Measurements from ENCODE around the gene ARL6IP6.

Gene ARL6IP6

DNA sequence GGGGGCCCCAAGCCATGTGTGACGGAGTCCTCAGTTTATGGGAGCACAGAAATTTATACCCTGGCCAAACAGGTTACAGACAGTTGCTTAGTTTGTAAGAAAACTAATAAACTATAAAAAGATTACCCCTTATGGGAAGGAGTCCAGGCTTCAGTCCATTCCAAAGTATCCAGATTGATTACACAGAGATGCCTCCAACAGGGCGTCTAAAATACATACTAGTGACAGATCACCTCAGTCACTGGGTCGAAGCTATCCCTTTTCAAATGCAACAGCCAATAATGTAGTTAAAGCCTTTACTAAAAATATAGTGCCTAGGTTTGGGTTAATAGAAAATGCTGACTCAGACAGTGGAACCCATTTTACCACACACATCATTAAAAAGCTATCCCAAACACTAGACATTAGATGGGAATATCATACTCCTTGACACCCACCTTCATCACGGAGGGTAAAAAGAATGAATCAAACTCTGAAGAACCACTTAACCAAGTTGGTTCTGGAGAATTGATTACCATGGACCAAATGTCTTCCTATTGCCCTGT lies 11.9 kb upstream of the ARL6IP6 start:
- H3K36me3 Mint-ChIP-seq (ENCODE audit: low read depth): peaks cover 94% of the 10 kb centered on the region
- no peaks in the 10 kb centered on the region for H3K4me1 Mint-ChIP-seq
- no peaks in the 10 kb centered on the region for H3K27me3 Mint-ChIP-seq (ENCODE audit: low read depth)
- TF ChIP-seq, protein P1, sequence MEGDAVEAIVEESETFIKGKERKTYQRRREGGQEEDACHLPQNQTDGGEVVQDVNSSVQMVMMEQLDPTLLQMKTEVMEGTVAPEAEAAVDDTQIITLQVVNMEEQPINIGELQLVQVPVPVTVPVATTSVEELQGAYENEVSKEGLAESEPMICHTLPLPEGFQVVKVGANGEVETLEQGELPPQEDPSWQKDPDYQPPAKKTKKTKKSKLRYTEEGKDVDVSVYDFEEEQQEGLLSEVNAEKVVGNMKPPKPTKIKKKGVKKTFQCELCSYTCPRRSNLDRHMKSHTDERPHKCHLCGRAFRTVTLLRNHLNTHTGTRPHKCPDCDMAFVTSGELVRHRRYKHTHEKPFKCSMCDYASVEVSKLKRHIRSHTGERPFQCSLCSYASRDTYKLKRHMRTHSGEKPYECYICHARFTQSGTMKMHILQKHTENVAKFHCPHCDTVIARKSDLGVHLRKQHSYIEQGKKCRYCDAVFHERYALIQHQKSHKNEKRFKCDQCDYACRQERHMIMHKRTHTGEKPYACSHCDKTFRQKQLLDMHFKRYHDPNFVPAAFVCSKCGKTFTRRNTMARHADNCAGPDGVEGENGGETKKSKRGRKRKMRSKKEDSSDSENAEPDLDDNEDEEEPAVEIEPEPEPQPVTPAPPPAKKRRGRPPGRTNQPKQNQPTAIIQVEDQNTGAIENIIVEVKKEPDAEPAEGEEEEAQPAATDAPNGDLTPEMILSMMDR (IDR thresholded peaks at IDR 0.05; ENCODE audit: unreplicated experiment in 3 of 3): no peak
- H3K9me3 Mint-ChIP-seq: peaks cover 6% of the 10 kb centered on the region
- H3K27ac Mint-ChIP-seq: peak overlapping the region in 1 of 3 experiments; percentile 50
- no peak overlapping the region for H3K4me3 Mint-ChIP-seq

DNA sequence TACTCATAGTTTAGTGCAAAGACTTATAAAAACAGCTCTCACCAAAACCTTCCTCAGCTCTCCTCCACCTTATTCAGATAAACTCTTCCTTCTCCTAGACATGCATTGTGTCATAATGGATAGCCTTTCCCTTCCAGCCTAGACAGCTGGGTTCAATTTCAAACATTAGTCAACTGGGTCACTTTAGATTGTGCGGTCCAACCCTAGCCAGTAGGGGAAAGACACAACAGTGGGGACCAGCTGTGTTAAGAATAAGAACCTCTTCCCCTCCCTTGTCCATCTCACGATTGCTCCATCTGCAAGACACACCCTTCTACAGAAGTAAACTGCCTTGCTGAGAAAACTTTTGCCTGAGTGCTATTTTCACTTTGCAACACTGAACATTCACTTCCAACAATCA lies 9.7 kb upstream of the ARL6IP6 start:
- Mint-ChIP-seq H3K27me3 (ENCODE audit: low read depth) (no peaks in the 10 kb centered on the region), H3K9me3 (peaks cover 6% of the 10 kb centered on the region), H3K27ac (no peak overlapping the region), H3K36me3 (ENCODE audit: low read depth) (peaks cover 89% of the 10 kb centered on the region), H3K4me1 (no peaks in the 10 kb centered on the region), H3K4me3 (no peak overlapping the region)
- TF ChIP-seq, protein P1 (IDR thresholded peaks at IDR 0.05; ENCODE audit: unreplicated experiment in 3 of 3): no peak

- Mint-ChIP-seq H3K36me3 (ENCODE audit: low read depth) (peaks cover 80% of the 10 kb centered on the region), H3K9me3 (peaks cover 6% of the 10 kb centered on the region), H3K27ac (no peak overlapping the region), H3K4me3 (no peak overlapping the region), H3K4me1 (peaks cover 7% of the 10 kb centered on the region), H3K27me3 (ENCODE audit: low read depth) (no peaks in the 10 kb centered on the region)
- TF ChIP-seq, protein P1 (IDR thresholded peaks at IDR 0.05; ENCODE audit: unreplicated experiment in 3 of 3): no peak
Measured at GRCh38 chr2:152710713-152711112, 7.7 kb upstream of the ARL6IP6 start.

DNA sequence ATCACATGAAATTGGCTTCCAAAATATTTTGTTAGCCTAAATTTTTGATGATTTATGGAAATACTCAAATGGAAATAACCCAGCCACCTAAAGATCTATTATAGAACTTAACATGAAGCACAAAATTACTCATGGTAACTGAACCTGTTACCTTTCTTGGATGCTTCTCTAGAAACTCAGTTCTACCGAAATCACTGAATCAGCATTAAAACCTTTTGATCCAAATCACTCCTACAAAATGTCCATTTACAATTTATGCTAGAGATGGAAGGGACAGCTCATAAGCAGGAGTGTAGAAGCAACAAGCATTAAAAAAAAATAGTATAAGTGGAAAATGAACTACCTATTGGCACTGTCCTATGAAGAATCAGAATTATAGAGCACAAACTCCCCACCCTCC lies 3.3 kb upstream of the ARL6IP6 start:
- Mint-ChIP-seq H3K36me3 (ENCODE audit: low read depth) (peaks cover 53% of the 10 kb centered on the region), H3K9me3 (no peaks in the 10 kb centered on the region), H3K4me3 (peak overlapping the region; percentile 79 to 99 (median 81)), H3K27me3 (ENCODE audit: low read depth) (no peaks in the 10 kb centered on the region), H3K4me1 (peaks cover 29% of the 10 kb centered on the region), H3K27ac (peak overlapping the region in 2 of 3 experiments; percentile 33 to 56)
- TF ChIP-seq, protein P1 (IDR thresholded peaks at IDR 0.05; ENCODE audit: unreplicated experiment in 3 of 3): no peak

DNA sequence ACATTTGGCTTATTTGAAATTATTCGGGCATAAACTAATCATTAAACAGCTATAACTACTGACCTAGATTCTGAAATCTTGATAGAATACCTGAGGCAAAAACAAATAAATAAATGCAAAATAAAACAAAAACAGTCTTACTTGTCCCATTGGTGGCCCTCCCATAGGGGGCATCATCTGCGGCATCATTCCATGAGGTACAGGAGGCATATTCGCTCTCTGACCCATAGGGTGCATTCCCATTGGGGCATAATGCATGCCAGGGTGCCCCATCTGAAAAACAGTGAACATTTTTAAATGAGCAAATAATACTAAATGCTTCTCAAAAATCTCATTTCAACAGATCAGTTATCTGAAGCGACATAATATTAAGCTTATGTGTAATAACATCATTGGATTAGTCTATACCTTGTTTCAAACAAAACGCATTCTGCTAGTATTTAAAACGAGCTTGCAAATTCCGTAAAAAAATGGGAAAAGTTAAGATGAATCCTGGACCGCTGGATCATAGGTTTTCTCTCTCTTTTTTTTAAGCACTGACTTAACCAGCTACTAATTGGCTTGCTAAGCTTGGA lies 2.5 kb upstream of the ARL6IP6 start:
- Mint-ChIP-seq H3K4me3 (peak overlapping the region; percentile 98 to 99 (median 99)), H3K27ac (peak overlapping the region; percentile 93 to 100 (median 98)), H3K27me3 (ENCODE audit: low read depth) (no peaks in the 10 kb centered on the region), H3K9me3 (no peaks in the 10 kb centered on the region), H3K4me1 (peaks cover 36% of the 10 kb centered on the region), H3K36me3 (ENCODE audit: low read depth) (peaks cover 45% of the 10 kb centered on the region)
- TF ChIP-seq, protein P1 (IDR thresholded peaks at IDR 0.05; ENCODE audit: unreplicated experiment in 3 of 3): peak; percentile 29 to 51 (median 30)

DNA sequence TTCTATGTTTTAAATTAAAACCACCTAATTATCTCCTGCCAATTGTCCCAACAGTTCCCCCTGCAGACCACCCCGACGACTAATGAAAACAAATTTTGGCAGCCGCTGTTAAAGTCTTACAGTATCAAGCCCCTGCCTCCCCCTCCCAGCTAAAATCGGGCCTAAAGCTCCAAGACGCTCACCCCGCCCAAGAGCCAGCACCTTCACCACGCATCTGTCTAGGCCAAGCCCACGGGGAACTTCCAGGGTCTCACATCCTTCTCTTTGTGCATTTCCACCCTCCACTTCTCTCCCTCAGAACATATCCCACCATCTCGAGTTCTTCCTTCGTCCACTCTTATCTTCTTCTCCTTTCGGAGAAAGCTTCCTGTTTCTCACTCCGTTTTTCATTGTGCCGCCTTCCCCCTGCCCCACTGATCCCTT lies 1.6 kb upstream of the ARL6IP6 start:
- Mint-ChIP-seq H3K9me3 (no peaks in the 10 kb centered on the region), H3K4me1 (peaks cover 41% of the 10 kb centered on the region), H3K27me3 (ENCODE audit: low read depth) (no peaks in the 10 kb centered on the region), H3K4me3 (peak overlapping the region; percentile 98 to 99 (median 99)), H3K27ac (peak overlapping the region; percentile 93 to 100 (median 98)), H3K36me3 (ENCODE audit: low read depth) (peaks cover 42% of the 10 kb centered on the region)
- TF ChIP-seq, protein P1 (IDR thresholded peaks at IDR 0.05; ENCODE audit: unreplicated experiment in 3 of 3): no peak
